K562 (cell line): Measurements from ENCODE around the gene ALK. TPM values are rescaled to one million over a fixed set of nuclear protein-coding genes. Genes with fewer than 3 reads are reported as not detected.

Experiments
- ATAC-seq: fragments of 200-7000 bp; cut with Tn5 transposase; 3 replicates; pipeline ENCODE4 v1.9.1; 2020; ENCODE audit warnings: moderate library complexity
- BruUV-seq: library from RNA; stranded (reverse); fragments of 400-500 nt; replicated peaks from 2 replicates; lab custom pipeline; 2021; lab: Mats Ljungman, UMichigan
- CTCF ChIA-PET: fragments of 300-600 bp; formaldehyde crosslinking; extraction: SDS; loops from one replicate; lab custom pipeline; 2021; ENCODE audit warnings: low intra/inter-chr PET ratio; lab: Yijun Ruan, JAX
- POLR2A ChIA-PET: fragments of 300-600, 350-650 bp; sonication (Branson Sonifier 250); formaldehyde crosslinking; extraction: SDS; loops from one replicate; lab custom pipeline; 2021; ENCODE audit warnings: antibody characterized with exemption, inconsistent platforms; lab: Yijun Ruan, JAX
- DNase-seq, 4 experiments: peaks; one replicate each; pipeline versions ENCODE4 v3.0.0 to v3.0.0-alpha.2; 2011 to 2018; ENCODE audit warnings: low spot score in 3 of 4, mixed read lengths in 3 of 4; ENCODE audit errors: extremely low read depth in 1 of 4
- FAIRE-seq: peaks from 2 replicates; lab custom pipeline; 2011; peaks lifted over from hg19 to GRCh38; lab: Jason Lieb, UNC
- H2AFZ ChIP-seq: 2 replicates; pipeline ENCODE4 v1.6.0; 2011; ENCODE audit warnings: low read depth, low read length, control low read depth, inconsistent platforms
- H3K27ac ChIP-seq: fragments of 200-600 bp; 3 replicates; pipeline ENCODE4 v1.8.0; 2011; ENCODE audit warnings: low read depth, mild to moderate bottlenecking, control low read depth, inconsistent platforms, low read length, moderate library complexity, mixed read lengths; ENCODE audit errors: extremely low read depth
- H3K27me3 ChIP-seq, 2 experiments: fragments of 300-600 bp in 1 of 2; 2 replicates in 1 of 2; 3 replicates in 1 of 2; pipeline versions ENCODE4 v1.6.0 to v1.8.0; 2011; ENCODE audit warnings: inconsistent platforms in 2 of 2, low read length in 2 of 2, mild to moderate bottlenecking in 1 of 2, mixed read lengths in 1 of 2, moderate library complexity in 1 of 2; ENCODE audit not compliant: control insufficient read depth in 2 of 2, insufficient read depth in 2 of 2
- H3K36me3 ChIP-seq: fragments of 300-600 bp; 3 replicates; pipeline ENCODE4 v1.8.0; 2011; ENCODE audit warnings: mild to moderate bottlenecking, low read length, inconsistent platforms; ENCODE audit not compliant: control insufficient read depth, insufficient read depth
- H3K4me1 ChIP-seq, 2 experiments: fragments of 200-600 bp in 1 of 2; replicated peaks in 1 of 2; 2 replicates in 1 of 2; 3 replicates in 1 of 2; pipeline versions ENCODE4 v1.5.1 to v1.8.0; 2011; ENCODE audit warnings: inconsistent platforms in 2 of 2, low read length in 2 of 2, mild to moderate bottlenecking in 1 of 2, mixed read lengths in 1 of 2, moderate library complexity in 1 of 2; ENCODE audit not compliant: control insufficient read depth in 2 of 2, insufficient read depth in 2 of 2
- H3K4me2 ChIP-seq: 2 replicates; pipeline ENCODE4 v1.6.1; 2011; ENCODE audit warnings: low read length, control low read depth, inconsistent platforms, mixed read lengths; ENCODE audit not compliant: insufficient read depth
- H3K4me3 ChIP-seq: fragments of 200-600 bp; sonication (generic), shearing (Covaris generic); 2 replicates; pipeline ENCODE4 v1.5.1; 2016; ENCODE audit warnings: control low read depth, inconsistent platforms
- H3K79me2 ChIP-seq: fragments of 200-600 bp; 3 replicates; pipeline ENCODE4 v1.8.0; 2011; ENCODE audit warnings: low read length, inconsistent platforms; ENCODE audit not compliant: control insufficient read depth, insufficient read depth
- H3K9ac ChIP-seq, 2 experiments: 2 replicates each; pipeline versions ENCODE4 v1.6.0 to v1.6.1; 2011; ENCODE audit warnings: low read depth in 2 of 2, low read length in 2 of 2, control low read depth in 1 of 2, inconsistent platforms in 1 of 2, mild to moderate bottlenecking in 1 of 2, mixed read lengths in 1 of 2; ENCODE audit not compliant: insufficient read depth in 1 of 2
- H3K9me1 ChIP-seq: one replicate; pipeline ENCODE4 v1.6.0; 2011; ENCODE audit warnings: inconsistent platforms, mild to moderate bottlenecking, low read length, moderate library complexity; ENCODE audit not compliant: control insufficient read depth, insufficient read depth
- H3K9me3 ChIP-seq: replicated peaks from 2 replicates; pipeline ENCODE4 v1.5.1; 2011; ENCODE audit warnings: low read depth, low read length, inconsistent platforms; ENCODE audit not compliant: control insufficient read depth, insufficient read depth
- H4K20me1 ChIP-seq: replicated peaks from 2 replicates; pipeline ENCODE4 v1.6.1; 2011; ENCODE audit warnings: low read length, inconsistent platforms, mixed read lengths; ENCODE audit not compliant: control insufficient read depth, insufficient read depth
- ARHGAP35 ChIP-seq: fragments of 450-650 bp; IDR thresholded peaks from 2 replicates; pipeline ENCODE4 v1.6.1; 2018; ENCODE audit not compliant: partially characterized antibody
- BRD4 ChIP-seq: fragments of 200-600 bp; sonication (generic); IDR thresholded peaks from 2 replicates; pipeline ENCODE4 v1.6.1; 2017; ENCODE audit warnings: inconsistent platforms
- CBX5 ChIP-seq: IDR thresholded peaks from 2 replicates; pipeline ENCODE4 v1.6.1; 2014; ENCODE audit warnings: low read depth, borderline replicate concordance
- EHMT2 ChIP-seq: fragments of 450-650 bp; IDR thresholded peaks from 2 replicates; pipeline ENCODE4 v1.6.1; 2018; ENCODE audit warnings: antibody characterized with exemption
- ELF2 ChIP-seq: fragments of 250-450 bp; sonication (Bioruptor Pico); IDR thresholded peaks from 2 replicates; pipeline ENCODE4 v1.5.0; 2021; ENCODE audit warnings: mild to moderate bottlenecking
- HES1 ChIP-seq: fragments of 450-650 bp; IDR thresholded peaks from 2 replicates; pipeline ENCODE4 v1.6.1; 2016; ENCODE audit warnings: low read depth, mild to moderate bottlenecking, moderate library complexity
- HEY1 ChIP-seq: fragments of 250-450 bp; sonication (Bioruptor Pico); IDR thresholded peaks from 2 replicates; pipeline ENCODE4 v1.5.0; 2020; ENCODE audit warnings: mild to moderate bottlenecking, moderate library complexity, borderline replicate concordance
- LCOR ChIP-seq: sonication (generic); formaldehyde crosslinking; IDR thresholded peaks from 2 replicates; pipeline ENCODE4 v1.8.0; 2022; ENCODE audit warnings: mild to moderate bottlenecking, missing genetic modification reagents
- MBD1 ChIP-seq: fragments of 250-450 bp; sonication (Bioruptor Pico); IDR thresholded peaks from 2 replicates; pipeline ENCODE4 v1.8.0; 2022; ENCODE audit warnings: inconsistent platforms
- MCM2 ChIP-seq: fragments of 450-650 bp; IDR thresholded peaks from 2 replicates; pipeline ENCODE4 v1.6.1; 2017; ENCODE audit warnings: low read depth, mild to moderate bottlenecking
- RERE ChIP-seq: sonication (generic); formaldehyde crosslinking; IDR thresholded peaks from 2 replicates; pipeline ENCODE4 v1.8.0; 2023; ENCODE audit warnings: missing genetic modification reagents, mild to moderate bottlenecking, borderline replicate concordance
- SREBF1 ChIP-seq: fragments of 150-350 bp; IDR thresholded peaks from 2 replicates; pipeline ENCODE4 v1.6.1; 2014; ENCODE audit warnings: antibody characterized with exemption, low read depth, low read length, borderline replicate concordance
- U2AF2 ChIP-seq: fragments of 200-400 bp; formaldehyde crosslinking; optimal IDR thresholded peaks from 2 replicates; pipeline ENCODE3; 2017; ENCODE audit warnings: low read depth, mild to moderate bottlenecking, low read length
- ZBTB1 ChIP-seq: sonication (generic); formaldehyde crosslinking; IDR thresholded peaks from 2 replicates; pipeline ENCODE4 v1.8.1; 2023; ENCODE audit warnings: missing genetic modification reagents, low read depth, mild to moderate bottlenecking, borderline replicate concordance
- ZNF24 ChIP-seq: fragments of 450-650 bp; IDR thresholded peaks from 2 replicates; pipeline ENCODE4 v1.6.1; 2016
- ZNF507 ChIP-seq: conservative IDR thresholded peaks from 2 replicates; pipeline ENCODE4 v1.6.1; 2017; ENCODE audit warnings: missing genetic modification characterization, missing compliant biosample characterization
- ZNF778 ChIP-seq: fragments of 450-650 bp; formaldehyde crosslinking; IDR thresholded peaks from 2 replicates; pipeline ENCODE4 v1.4.0; 2020; ENCODE audit warnings: mild to moderate bottlenecking, moderate library complexity
- whole genome bisulfite sequencing: fragments of 100-300 bp; shearing (Covaris generic); methylation state at CpG from one replicate; pipeline ENCODE4 v1.1.6; 2016; ENCODE audit warnings: low coverage, mixed read lengths; ENCODE audit not compliant: insufficient coverage; ENCODE audit errors: missing lambda C conversion rate; 5-methylcytosine and 5-hydroxymethylcytosine counted together
- in situ Hi-C: fragments of 300-500 bp; cut with MboI; formaldehyde crosslinking; loops from 4 replicates; pipeline ENCODE4 v1.15.0; 2018; ENCODE audit warnings: inconsistent platforms, mixed read lengths
- intact Hi-C: fragments of 100-400 bp; cut with micrococcal nuclease; formaldehyde crosslinking; loops from 2 replicates; pipeline ENCODE4 v1.14.2; 2022
- polyA plus RNA-seq, 8 experiments: library from polyadenylated mRNA; depleted of rRNA in 4 of 8; stranded (reverse) in 5 of 8; unstranded in 3 of 8; fragments of >200 nt; fragmentation: Nextera tagmentation in 2 of 8; fragmentation: Illumina TruSeq in 1 of 8; extraction: Ambion mirVana in 2 of 8; extraction: Trizol in 1 of 8; gene quantifications; 2 replicates each; pipeline versions ENCODE4 v1.2.1 to v1.2.3, GENCODE V29; 2011 to 2014; ENCODE audit warnings: inconsistent platforms in 1 of 8, missing spikeins in 1 of 8
- total RNA-seq, 7 experiments: library from RNA; depleted of rRNA in 6 of 7; stranded (reverse); fragments of >200 nt in 6 of 7; fragmentation: Illumina TruSeq in 2 of 7; extraction: Trizol in 2 of 7; gene quantifications; 2 replicates each; pipeline versions ENCODE4 v1.2.1 to v1.2.3, GENCODE V29; 2011 to 2021; ENCODE audit warnings: low replicate concordance in 1 of 7

Gene ALK
- total and polyA plus RNA-seq, 9 of the 15 experiments (the other 6 are each of a cell fraction or from before 2014, with no cell fraction given) = not detected

GRCh38 chr2:29518010-29518409 is 403.4 kb downstream of the ALK start (continued):
- TF ChIP-seq RERE (CRISPR knock-in tag) (no peak), HES1 (no peak), ZNF24 (no peak), ARHGAP35 (no peak), ZNF507 (no peak)

- H3K9me1 ChIP-seq = no peaks in the 10 kb centered on the region
- FAIRE-seq (no peak), DNase-seq (no peak), ATAC-seq (no peak)
- ChIA-PET POLR2A (no interaction called here), CTCF (no interaction called here)
- no peak overlapping the region for H3K4me3 ChIP-seq
- no peak overlapping the region for H2AFZ ChIP-seq
- no peak overlapping the region for H3K4me2 ChIP-seq
- H3K9ac ChIP-seq = no peak overlapping the region
- H3K36me3 ChIP-seq = no peaks in the 10 kb centered on the region
- H3K27ac ChIP-seq = no peak overlapping the region
- H3K79me2 ChIP-seq = no peaks in the 10 kb centered on the region
- WGBS = 0% methylated on average over 2 of the region's 2 CpGs
- H3K4me1 ChIP-seq = no peaks in the 10 kb centered on the region
- H4K20me1 ChIP-seq = no peaks in the 10 kb centered on the region
- in situ Hi-C loops = no loop called here
- H3K9me3 ChIP-seq = no peaks in the 10 kb centered on the region
- H3K27me3 ChIP-seq = no peaks in the 10 kb centered on the region
- intact Hi-C loops = no loop called here
- BruUV-seq = no TSS peak
- TF ChIP-seq U2AF2 = no peak
- TF ChIP-seq ZNF778 (CRISPR knock-in tag) = no peak
- TF ChIP-seq SREBF1 = no peak
- TF ChIP-seq CBX5 = no peak
- TF ChIP-seq MBD1 (CRISPR knock-in tag) = no peak
- no peak for TF ChIP-seq ELF2
- TF ChIP-seq BRD4 = no peak
- TF ChIP-seq LCOR (CRISPR knock-in tag) = no peak
- no peak for TF ChIP-seq MCM2
- TF ChIP-seq ZBTB1 = no peak
- TF ChIP-seq HEY1 (CRISPR knock-in tag) = no peak
- TF ChIP-seq EHMT2 = no peak
Observed at GRCh38 chr2:29517413-29517812, 404.0 kb downstream of the ALK start.
